Measurements from ENCODE around the gene YEATS4. TPM values are rescaled to one million over a fixed set of nuclear protein-coding genes. Genes with fewer than 3 reads are reported as not detected.

YEATS4 gene
- total RNA-seq, 1 donor from 2014 or later = 37.9 TPM

DNA sequence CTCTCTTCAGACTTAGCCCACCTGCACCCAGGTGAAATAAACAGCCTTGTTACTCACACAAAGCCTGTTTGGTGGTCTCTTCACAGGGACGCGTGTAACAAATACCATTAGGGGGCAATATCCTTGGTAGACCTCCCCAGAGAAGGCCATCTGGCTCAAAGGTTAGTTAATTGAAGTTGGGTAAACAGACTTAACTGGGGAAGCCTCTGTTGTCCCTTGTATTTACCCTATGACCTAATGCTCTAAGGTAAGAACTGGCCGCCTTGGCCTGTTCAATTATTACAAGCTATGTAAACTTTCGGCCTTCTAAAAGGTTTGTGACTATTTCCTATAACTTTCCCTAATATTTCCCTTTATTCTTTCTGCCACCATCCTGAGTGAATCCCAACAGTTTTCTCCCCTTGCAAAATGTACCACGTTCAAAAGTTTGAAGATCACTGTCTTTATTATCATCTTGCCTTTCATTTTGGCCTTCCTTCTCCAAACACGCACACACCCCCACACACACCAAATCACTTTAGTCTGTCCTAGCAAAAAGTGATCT lies 26.7 kb upstream of the YEATS4 start:
- H3K27me3 Mint-ChIP-seq = peaks cover 13% of the 10 kb centered on the region
- no peaks in the 10 kb centered on the region for H3K36me3 Mint-ChIP-seq (ENCODE audit: low read depth)
- intact Hi-C loops (cut with micrococcal nuclease) = no loop called here
- peaks cover 20% of the 10 kb centered on the region for H3K4me1 Mint-ChIP-seq
- H3K9me3 Mint-ChIP-seq = no peaks in the 10 kb centered on the region
- no peak overlapping the region for H3K4me3 Mint-ChIP-seq
- H3K27ac Mint-ChIP-seq = peak overlapping the region; percentile 36
- no peak for DNase-seq

DNA sequence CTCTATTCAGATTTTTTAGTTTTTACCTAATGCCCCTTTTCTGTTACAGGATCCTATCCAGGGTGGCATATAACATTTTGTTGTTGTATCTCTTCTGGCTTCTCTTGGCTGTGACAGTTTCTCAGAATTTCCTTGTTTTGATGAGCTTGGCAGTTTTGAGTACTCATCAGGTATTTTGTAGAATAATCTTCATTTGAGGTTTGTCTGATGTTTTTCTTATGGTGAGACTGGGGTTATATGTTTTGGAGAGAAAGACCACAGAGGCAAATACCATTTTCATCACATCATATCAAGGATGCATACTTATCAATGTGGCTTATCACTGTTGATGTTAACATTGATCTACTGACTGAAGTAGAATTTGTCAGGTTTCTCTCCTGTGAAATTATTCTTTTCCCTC lies 25.4 kb upstream of the YEATS4 start:
- Mint-ChIP-seq H3K9me3 (no peaks in the 10 kb centered on the region), H3K27ac (peak overlapping the region; percentile 72), H3K36me3 (ENCODE audit: low read depth) (no peaks in the 10 kb centered on the region), H3K4me3 (peak overlapping the region; percentile 40), H3K4me1 (peaks cover 20% of the 10 kb centered on the region), H3K27me3 (peaks cover 11% of the 10 kb centered on the region)
- intact Hi-C loops (cut with micrococcal nuclease) = no loop called here
- DNase-seq = no peak

DNA sequence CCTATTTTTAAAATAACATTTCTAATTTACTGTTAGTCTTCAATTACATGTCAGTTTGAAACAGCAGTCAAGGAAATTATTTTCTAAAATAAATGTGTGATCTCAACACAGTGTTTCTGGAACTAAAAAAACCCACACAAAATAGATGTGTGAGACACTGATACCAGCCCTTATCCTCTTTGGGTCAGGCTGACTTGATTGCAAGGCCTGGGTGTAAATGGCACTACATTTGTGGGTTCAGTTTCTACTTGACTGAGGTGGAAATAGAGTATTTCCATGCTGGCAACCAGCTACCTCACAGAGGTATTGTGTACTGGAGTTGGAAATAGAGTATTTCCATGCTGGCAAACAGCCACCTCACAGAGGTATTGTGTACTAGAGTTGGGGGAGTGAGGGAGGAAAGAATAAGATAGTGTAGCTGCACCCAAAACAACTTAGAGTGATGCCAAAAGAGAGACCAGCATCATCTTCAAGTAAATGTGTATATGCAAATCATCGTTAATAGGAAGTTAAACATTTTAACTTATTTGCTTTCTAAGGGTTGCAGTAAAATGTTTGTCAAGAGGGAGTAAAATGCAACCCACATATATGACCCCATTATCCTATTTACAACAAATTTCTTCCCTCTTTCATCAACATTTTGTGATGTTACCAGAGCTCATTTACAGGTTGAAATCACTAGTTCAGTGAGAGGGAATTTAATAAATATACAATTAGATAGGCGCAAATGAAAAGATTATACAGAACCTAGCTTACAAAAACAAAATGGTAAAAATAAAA lies 22.0 kb upstream of the YEATS4 start:
- H3K27me3 Mint-ChIP-seq = peaks cover 12% of the 10 kb centered on the region
- no peak overlapping the region for H3K27ac Mint-ChIP-seq
- no peaks in the 10 kb centered on the region for H3K36me3 Mint-ChIP-seq (ENCODE audit: low read depth)
- H3K9me3 Mint-ChIP-seq = no peaks in the 10 kb centered on the region
- H3K4me1 Mint-ChIP-seq = peaks cover 11% of the 10 kb centered on the region
- intact Hi-C loops (cut with micrococcal nuclease) = no loop called here
- no peak overlapping the region for H3K4me3 Mint-ChIP-seq
- no peak for DNase-seq

DNA sequence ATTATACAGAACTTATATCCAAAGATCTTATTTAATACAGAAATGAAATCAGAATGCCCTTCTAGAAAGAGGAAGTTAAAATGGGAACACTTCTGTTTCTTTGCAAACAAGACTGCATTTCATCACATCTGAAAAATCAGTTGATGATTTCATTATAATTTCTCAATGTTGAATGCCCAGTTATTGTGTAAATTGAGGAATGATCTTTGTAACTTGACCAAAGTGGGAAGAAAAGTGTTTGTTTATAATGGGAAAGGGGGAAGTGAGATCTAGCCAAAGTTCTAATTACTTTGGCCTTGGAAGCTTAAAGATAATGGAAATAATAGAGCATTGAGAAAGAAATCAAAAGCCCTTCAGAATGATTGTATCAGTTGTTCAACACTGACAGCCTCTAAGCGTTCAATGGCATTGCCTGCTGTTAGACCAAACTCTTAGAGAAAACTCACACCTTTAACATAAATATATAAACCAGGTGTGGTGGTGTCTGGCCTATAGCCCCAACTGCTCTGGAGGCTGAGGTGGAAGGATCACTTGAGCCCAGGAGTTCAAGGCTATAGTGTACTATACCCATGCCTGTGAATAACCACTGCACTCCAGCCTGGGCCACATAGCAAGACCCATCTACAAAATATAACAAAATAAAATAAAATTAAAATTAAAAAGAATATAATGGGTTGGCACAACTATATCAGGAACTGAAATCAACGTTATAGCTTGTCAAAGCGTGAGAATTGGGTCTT lies 21.3 kb upstream of the YEATS4 start:
- Mint-ChIP-seq H3K27me3 (peaks cover 11% of the 10 kb centered on the region), H3K9me3 (no peaks in the 10 kb centered on the region), H3K27ac (no peak overlapping the region), H3K36me3 (ENCODE audit: low read depth) (no peaks in the 10 kb centered on the region), H3K4me1 (peaks cover 7% of the 10 kb centered on the region), H3K4me3 (no peak overlapping the region)
- intact Hi-C loops (cut with micrococcal nuclease) = no loop called here
- DNase-seq = no peak

DNA sequence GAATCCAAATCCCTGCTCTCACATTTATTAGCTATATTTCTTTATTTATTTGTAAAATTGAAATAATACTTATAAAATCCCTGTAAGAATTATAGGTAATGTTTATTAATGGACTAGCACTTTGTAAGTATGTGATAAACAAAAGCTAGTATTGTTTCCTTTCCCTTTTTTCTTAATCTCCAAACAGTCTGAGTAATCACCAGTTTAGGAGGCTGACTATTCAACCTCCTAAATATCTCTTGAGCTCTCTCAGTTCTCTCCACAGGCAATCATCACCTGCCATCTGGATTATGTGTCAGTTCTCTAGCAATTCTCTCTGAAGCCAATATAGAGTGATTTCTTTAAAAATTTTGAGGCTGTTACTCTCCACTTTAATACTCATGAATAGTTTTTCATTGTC lies 20.6 kb upstream of the YEATS4 start:
- DNase-seq = no peak
- Mint-ChIP-seq H3K4me1 (peaks cover 7% of the 10 kb centered on the region), H3K9me3 (no peaks in the 10 kb centered on the region), H3K27ac (no peak overlapping the region), H3K4me3 (no peak overlapping the region), H3K27me3 (peaks cover 11% of the 10 kb centered on the region), H3K36me3 (ENCODE audit: low read depth) (no peaks in the 10 kb centered on the region)
- intact Hi-C loops (cut with micrococcal nuclease) = no loop called here

DNA sequence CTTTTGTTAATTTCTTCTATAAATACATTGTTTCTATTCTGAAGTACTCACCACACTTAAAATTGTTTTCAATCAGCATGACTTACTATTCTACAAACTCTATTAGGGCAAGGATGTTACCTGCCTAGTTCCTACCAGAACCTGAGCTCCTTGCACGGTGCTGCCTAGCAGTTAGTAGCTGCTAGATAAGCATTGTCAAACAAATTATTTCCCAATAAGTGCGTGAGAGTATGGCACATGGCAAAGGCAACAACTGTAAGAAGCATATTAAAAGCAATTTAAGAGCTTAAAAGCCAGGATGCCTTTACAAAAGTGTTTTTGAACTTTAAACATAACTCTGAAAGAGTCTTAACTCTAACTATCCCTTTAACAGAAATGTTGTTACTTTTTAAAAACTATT lies 19.5 kb upstream of the YEATS4 start:
- no peak overlapping the region for H3K27ac Mint-ChIP-seq

DNA sequence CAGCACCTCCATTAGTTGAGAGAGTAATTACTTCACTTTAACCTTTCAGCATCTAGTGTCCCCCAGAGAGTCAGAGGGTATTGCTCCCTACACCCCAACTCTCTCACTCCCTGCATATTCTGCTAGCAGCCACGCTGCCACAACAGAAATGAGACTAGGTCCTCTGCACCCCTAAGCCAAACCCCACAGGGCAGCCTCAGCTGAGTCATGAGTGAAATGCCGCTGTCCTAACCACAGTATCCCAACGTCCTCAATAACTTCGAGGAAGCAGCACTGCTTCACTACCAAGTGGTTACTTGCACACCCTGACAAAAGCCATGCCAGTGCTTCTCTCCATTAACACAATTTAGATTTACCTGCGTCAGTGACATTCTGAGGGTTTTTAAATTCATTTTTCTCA lies 18.2 kb upstream of the YEATS4 start:
- H3K4me3 Mint-ChIP-seq = no peak overlapping the region
- no peak overlapping the region for H3K27ac Mint-ChIP-seq
- no peaks in the 10 kb centered on the region for H3K4me1 Mint-ChIP-seq
- DNase-seq = no peak
- H3K27me3 Mint-ChIP-seq = peaks cover 8% of the 10 kb centered on the region
- H3K36me3 Mint-ChIP-seq (ENCODE audit: low read depth) = no peaks in the 10 kb centered on the region
- H3K9me3 Mint-ChIP-seq = no peaks in the 10 kb centered on the region
- intact Hi-C loops (cut with micrococcal nuclease) = no loop called here

More for the DNA sequence above, 19.5 kb upstream of the YEATS4 start:
- intact Hi-C loops (cut with micrococcal nuclease) = no loop called here
- no peaks in the 10 kb centered on the region for H3K36me3 Mint-ChIP-seq (ENCODE audit: low read depth)
- DNase-seq = no peak
- no peak overlapping the region for H3K4me3 Mint-ChIP-seq
- H3K4me1 Mint-ChIP-seq = peaks cover under 1% of the 10 kb centered on the region
- no peaks in the 10 kb centered on the region for H3K9me3 Mint-ChIP-seq
- peaks cover 8% of the 10 kb centered on the region for H3K27me3 Mint-ChIP-seq

DNA sequence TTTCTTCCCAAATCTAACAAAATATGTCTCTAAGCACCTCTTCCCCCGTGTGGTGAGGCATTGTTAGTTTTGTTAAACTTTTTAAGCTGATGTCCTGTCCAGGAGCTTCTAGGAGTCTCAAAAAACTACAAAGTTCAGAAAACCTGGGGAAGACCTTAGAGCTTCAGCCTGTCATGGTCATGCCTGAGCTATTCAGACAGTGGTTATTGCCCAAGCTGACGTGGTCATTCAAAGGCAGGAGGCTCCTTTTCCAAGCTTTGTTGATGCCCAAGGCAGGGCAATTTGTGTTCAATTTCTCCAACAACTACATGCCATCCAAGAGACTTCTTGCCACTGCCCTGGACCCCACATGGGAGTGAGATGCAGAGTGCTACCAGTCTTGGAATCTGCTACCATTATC lies 17.1 kb upstream of the YEATS4 start:
- intact Hi-C loops (cut with micrococcal nuclease) = no loop called here
- H3K27ac Mint-ChIP-seq = no peak overlapping the region
- H3K4me1 Mint-ChIP-seq = no peaks in the 10 kb centered on the region
- H3K9me3 Mint-ChIP-seq = no peaks in the 10 kb centered on the region
- peaks cover 8% of the 10 kb centered on the region for H3K27me3 Mint-ChIP-seq
- DNase-seq = no peak
- H3K36me3 Mint-ChIP-seq (ENCODE audit: low read depth) = no peaks in the 10 kb centered on the region
- no peak overlapping the region for H3K4me3 Mint-ChIP-seq

DNA sequence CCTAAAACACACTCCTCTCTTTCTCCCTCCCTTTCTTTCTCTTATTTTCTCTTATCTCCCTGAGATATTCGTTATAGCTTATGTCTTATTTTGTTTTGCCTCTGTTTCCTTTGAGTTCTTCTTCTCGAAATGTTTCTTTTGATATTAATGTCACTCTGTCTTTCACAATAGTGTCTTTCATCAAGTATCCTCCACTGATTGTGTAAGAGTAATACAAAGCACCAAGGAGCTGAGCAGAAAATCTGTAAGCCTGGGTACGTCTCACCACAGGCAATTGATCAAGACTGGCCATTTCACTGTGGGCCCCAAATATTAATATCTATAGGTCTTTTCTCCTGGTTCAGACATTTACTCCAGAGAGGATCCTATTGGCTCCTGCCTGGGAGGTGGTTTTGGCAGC lies 16.2 kb upstream of the YEATS4 start:
- DNase-seq = no peak
- Mint-ChIP-seq H3K4me3 (no peak overlapping the region), H3K9me3 (no peaks in the 10 kb centered on the region), H3K36me3 (ENCODE audit: low read depth) (no peaks in the 10 kb centered on the region), H3K27me3 (peaks cover 11% of the 10 kb centered on the region), H3K27ac (no peak overlapping the region), H3K4me1 (no peaks in the 10 kb centered on the region)
- intact Hi-C loops (cut with micrococcal nuclease) = no loop called here

DNA sequence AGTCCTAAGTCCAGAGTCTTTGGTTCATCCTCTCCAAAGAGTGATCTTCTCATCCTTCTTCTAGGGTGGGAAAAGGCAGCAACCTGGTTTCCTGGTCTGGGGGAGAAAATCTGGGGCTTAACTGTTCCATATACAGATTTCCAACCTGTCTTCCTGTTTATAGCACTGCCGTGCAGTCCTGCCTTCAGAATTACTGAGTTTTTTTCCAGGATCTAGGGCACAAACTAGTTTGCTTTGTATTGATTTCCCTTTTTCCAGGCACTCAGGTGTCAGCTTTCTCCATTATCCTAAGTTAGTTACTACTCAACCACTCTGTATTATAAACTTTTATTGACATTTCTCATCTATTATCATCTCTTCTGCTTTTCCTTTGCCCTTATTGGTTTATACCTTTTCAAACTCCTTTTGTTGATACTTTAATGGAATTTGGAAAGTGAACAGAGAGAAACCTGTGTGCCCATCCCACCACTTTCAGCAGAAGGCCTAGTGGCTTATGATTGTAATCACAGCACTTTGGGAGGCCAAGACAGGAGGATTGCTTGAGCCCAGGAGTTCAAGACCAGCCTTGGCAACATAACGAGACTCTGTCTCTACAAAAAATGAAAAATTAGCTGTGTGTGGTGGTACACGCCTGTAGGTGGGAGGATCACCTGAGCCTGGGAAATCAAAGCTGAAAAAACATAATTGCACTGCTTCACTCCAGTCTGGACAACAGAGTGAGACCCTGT lies 15.5 kb upstream of the YEATS4 start:
- DNase-seq = no peak
- Mint-ChIP-seq H3K9me3 (no peaks in the 10 kb centered on the region), H3K27ac (no peak overlapping the region), H3K36me3 (ENCODE audit: low read depth) (no peaks in the 10 kb centered on the region), H3K4me3 (no peak overlapping the region), H3K4me1 (no peaks in the 10 kb centered on the region), H3K27me3 (peaks cover 10% of the 10 kb centered on the region)
- intact Hi-C loops (cut with micrococcal nuclease) = no loop called here

DNA sequence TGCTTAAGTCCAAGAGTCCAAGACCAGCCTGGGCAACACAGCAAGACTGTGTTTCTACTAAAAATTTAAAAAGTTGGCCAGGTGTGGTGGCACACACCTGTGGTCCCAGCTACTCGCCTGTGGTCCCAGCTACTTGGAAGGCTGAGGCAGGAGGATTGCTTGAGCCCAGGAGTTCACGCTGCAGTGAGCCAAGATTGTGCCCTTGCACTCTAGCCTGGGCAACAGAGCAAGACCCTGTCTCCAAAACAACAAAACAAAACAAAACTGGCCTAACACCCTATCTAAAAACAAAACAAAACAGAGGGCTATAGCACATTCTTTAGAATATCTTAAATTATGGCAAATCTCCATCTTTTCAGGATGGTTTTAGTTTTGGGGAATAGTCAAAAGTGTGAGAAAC lies 14.5 kb upstream of the YEATS4 start:
- Mint-ChIP-seq H3K4me1 (no peaks in the 10 kb centered on the region), H3K27ac (no peak overlapping the region), H3K4me3 (no peak overlapping the region), H3K9me3 (no peaks in the 10 kb centered on the region), H3K36me3 (ENCODE audit: low read depth) (no peaks in the 10 kb centered on the region), H3K27me3 (peaks cover 9% of the 10 kb centered on the region)
- DNase-seq = no peak
- intact Hi-C loops (cut with micrococcal nuclease) = no loop called here

DNA sequence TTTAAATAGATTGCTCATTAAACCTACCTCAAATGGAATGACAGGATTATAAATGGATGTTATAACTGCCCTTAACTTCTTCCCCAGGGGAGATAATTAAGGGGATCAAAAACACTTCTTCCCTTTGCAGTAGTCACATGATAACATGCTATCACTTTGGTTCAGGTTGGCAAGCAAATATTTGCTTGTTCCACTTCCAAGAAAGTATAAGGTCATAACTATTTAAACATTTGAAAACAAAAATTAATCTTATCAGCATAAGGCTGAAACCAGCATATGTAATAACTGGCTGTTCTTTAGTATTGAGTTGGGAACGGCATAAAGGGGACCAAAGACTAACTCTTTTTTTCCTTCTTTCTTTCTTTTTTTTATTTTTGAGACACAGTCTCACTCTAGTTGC lies 13.8 kb upstream of the YEATS4 start:
- H3K9me3 Mint-ChIP-seq = no peaks in the 10 kb centered on the region
- H3K4me3 Mint-ChIP-seq = no peak overlapping the region
- H3K4me1 Mint-ChIP-seq = no peaks in the 10 kb centered on the region
- intact Hi-C loops (cut with micrococcal nuclease) = no loop called here
- H3K27ac Mint-ChIP-seq = no peak overlapping the region
- no peak for DNase-seq
- H3K27me3 Mint-ChIP-seq = peaks cover 10% of the 10 kb centered on the region
- H3K36me3 Mint-ChIP-seq (ENCODE audit: low read depth) = no peaks in the 10 kb centered on the region

DNA sequence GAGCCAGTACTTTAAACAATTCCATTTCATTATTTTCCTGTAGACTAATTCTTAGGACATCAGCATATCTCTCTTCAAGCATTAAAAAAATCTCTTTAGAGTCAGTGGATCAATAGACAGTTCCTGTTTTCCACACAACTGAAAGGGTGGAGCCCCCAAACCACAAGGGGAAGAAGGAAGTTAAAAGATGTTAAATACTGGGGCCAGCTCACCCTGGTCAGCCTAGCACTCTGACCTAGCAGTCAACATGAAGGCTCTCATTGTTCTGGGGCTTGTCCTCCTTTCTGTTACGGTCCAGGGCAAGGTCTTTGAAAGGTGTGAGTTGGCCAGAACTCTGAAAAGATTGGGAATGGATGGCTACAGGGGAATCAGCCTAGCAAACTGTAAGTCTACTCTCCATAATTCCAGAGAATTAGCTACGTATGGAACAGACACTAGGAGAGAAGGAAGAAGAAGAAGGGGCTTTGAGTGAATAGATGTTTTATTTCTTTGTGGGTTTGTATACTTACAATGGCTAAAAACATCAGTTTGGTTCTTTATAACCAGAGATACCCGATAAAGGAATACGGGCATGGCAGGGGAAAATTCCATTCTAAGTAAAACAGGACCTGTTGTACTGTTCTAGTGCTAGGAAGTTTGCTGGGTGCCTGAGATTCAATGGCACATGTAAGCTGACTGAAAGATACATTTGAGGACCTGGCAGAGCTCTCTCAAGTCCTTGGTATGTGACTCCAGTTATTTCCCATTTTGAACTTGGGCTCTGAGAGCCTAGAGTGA lies 11.2 kb upstream of the YEATS4 start, which contains the start of gene LYZ:
LYZ (plus strand) TSS at position 220 of the 777 bp plus-strand sequence; CDS start at position 248, 28 bp downstream.
- Mint-ChIP-seq H3K27me3 (peaks cover 12% of the 10 kb centered on the region), H3K27ac (no peak within 1 kb of the TSS), H3K4me1 (no peaks in the 10 kb centered on the region), H3K9me3 (no peaks in the 10 kb centered on the region), H3K4me3 (no peak within 1 kb of the TSS), H3K36me3 (ENCODE audit: low read depth) (no peaks in the 10 kb centered on the region)
- intact Hi-C loops (cut with micrococcal nuclease) = no loop called here
- DNase-seq = no peak

Measured in activated CD4-positive, alpha-beta T cell treated with anti-CD3 and anti-CD28 coated beads, Interleukin-2, amount 10 ng/mL, durations not matched to agents 24 days and 14 days (primary cell).